B cell (primary cell): ENCODE results near the gene FUT7. TPM values are rescaled to one million over a fixed set of nuclear protein-coding genes. Genes with fewer than 3 reads are reported as not detected.

ENCODE experiments used
- ATAC-seq: fragments of 200-7000 bp; cut with Tn5 transposase; one replicate; pipeline ENCODE4 v1.10.0; 2021; ENCODE audit warnings: low read depth, mild to moderate bottlenecking, moderate number of reproducible peaks, moderate library complexity
- CTCF ChIA-PET: fragments of 350-600 bp; sonication (Branson Sonifier 250); formaldehyde crosslinking; loops from one replicate; lab custom pipeline; 2021; ENCODE audit warnings: antibody characterized with exemption, inconsistent platforms; lab: Charles Lee
- POLR2A ChIA-PET: fragments of 350-600 bp; sonication (Branson Sonifier 250); formaldehyde crosslinking; loops from one replicate; lab custom pipeline; 2021; ENCODE audit warnings: antibody characterized with exemption; lab: Charles Lee
- DNase-seq: peaks from one replicate; pipeline ENCODE4 v3.0.0; 2013
- H2AFZ ChIP-seq: 2 replicates; pipeline ENCODE4 v1.6.1; 2012; ENCODE audit warnings: mild to moderate bottlenecking, low read depth, low read length; ENCODE audit not compliant: insufficient read depth, poor library complexity, severe bottlenecking
- H3K27ac ChIP-seq, 2 donors: 1 replicate in 1 of 2; 2 replicates in 1 of 2; pipeline ENCODE4 v1.5.1; 2012 to 2013; ENCODE audit warnings: low read length in 2 of 2, mild to moderate bottlenecking in 2 of 2, moderate library complexity in 1 of 2
- H3K27me3 ChIP-seq, 4 experiments: fragments of 200-600 bp in 1 of 4; sonication (generic) in 1 of 4; replicated peaks in 1 of 4; 1 replicate in 2 of 4; 2 replicates in 2 of 4; pipeline versions ENCODE4 v1.6.1 to v1.7.0; 2013 to 2016; ENCODE audit warnings: low read length in 3 of 4, mild to moderate bottlenecking in 2 of 4, mixed read lengths in 1 of 4, moderate library complexity in 1 of 4; ENCODE audit not compliant: insufficient read depth in 4 of 4, control insufficient read depth in 3 of 4; ENCODE audit errors: control extremely low read depth in 1 of 4
- H3K36me3 ChIP-seq, 2 experiments: replicated peaks in 1 of 2; 1 replicate in 1 of 2; 2 replicates in 1 of 2; pipeline versions ENCODE4 v1.6.1 to v1.7.1; 2013; ENCODE audit warnings: low read length in 1 of 2; ENCODE audit not compliant: insufficient read depth in 2 of 2, control insufficient read depth in 1 of 2; ENCODE audit errors: control extremely low read depth in 1 of 2, extremely low read depth in 1 of 2
- H3K4me1 ChIP-seq, 2 donors: fragments of 200-600 bp in 1 of 2; sonication (generic) in 1 of 2; 1 replicate in 1 of 2; 2 replicates in 1 of 2; pipeline versions ENCODE4 v1.5.1 to v1.6.1; 2013 to 2017; ENCODE audit warnings: low read length in 2 of 2; ENCODE audit not compliant: control insufficient read depth in 2 of 2, insufficient read depth in 2 of 2
- H3K4me2 ChIP-seq: replicated peaks from 2 replicates; pipeline ENCODE3; 2012; ENCODE audit warnings: mild to moderate bottlenecking, low read depth, low read length; ENCODE audit not compliant: poor library complexity, severe bottlenecking
- H3K4me3 ChIP-seq, 5 experiments: fragments of 200-600 bp in 1 of 5; sonication (generic) in 1 of 5; 1 replicate in 3 of 5; 2 replicates in 2 of 5; pipeline versions ENCODE4 v1.5.1 to v1.7.0; 2011 to 2016; ENCODE audit warnings: low read length in 4 of 5, mild to moderate bottlenecking in 4 of 5, low read depth in 2 of 5, control low read depth in 1 of 5, moderate library complexity in 1 of 5; ENCODE audit not compliant: insufficient read depth in 1 of 5; ENCODE audit errors: control extremely low read depth in 1 of 5, extremely low read depth in 1 of 5
- H3K79me2 ChIP-seq: fragments of 200-600 bp; sonication (generic); one replicate; pipeline ENCODE4 v1.6.0; 2016; ENCODE audit warnings: low read length; ENCODE audit not compliant: control insufficient read depth, insufficient read depth
- H3K9ac ChIP-seq: fragments of 200-600 bp; sonication (generic); 2 replicates; pipeline ENCODE4 v1.6.1; 2017; ENCODE audit warnings: mild to moderate bottlenecking, low read length, moderate library complexity
- H3K9me3 ChIP-seq, 3 donors: one replicate each; pipeline versions ENCODE4 v1.6.1 to v1.7.1; 2013; ENCODE audit warnings: low read length in 2 of 3; ENCODE audit not compliant: control insufficient read depth in 2 of 3, insufficient read depth in 1 of 3; ENCODE audit errors: control extremely low read depth in 1 of 3
- H4K20me1 ChIP-seq: 2 replicates; pipeline ENCODE4 v1.6.0; 2012; ENCODE audit warnings: mild to moderate bottlenecking, low read length; ENCODE audit not compliant: insufficient read depth, control insufficient read depth, poor library complexity, severe bottlenecking
- H3K27ac Mint-ChIP-seq: one replicate; pipeline ENCODE4 v1.8.0; 2021; ENCODE audit warnings: mixed read lengths
- H3K27me3 Mint-ChIP-seq: one replicate; pipeline ENCODE4 v1.8.0; 2021; ENCODE audit warnings: mixed read lengths
- H3K4me1 Mint-ChIP-seq: one replicate; pipeline ENCODE4 v1.8.0; 2021; ENCODE audit warnings: mixed read lengths
- H3K4me3 Mint-ChIP-seq: one replicate; pipeline ENCODE4 v1.8.0; 2021; ENCODE audit warnings: mixed read lengths
- H3K9me3 Mint-ChIP-seq: one replicate; pipeline ENCODE4 v1.8.0; 2022; ENCODE audit warnings: mixed read lengths; ENCODE audit not compliant: insufficient read depth
- CTCF ChIP-seq: fragments of 200-600 bp; IDR thresholded peaks from one replicate; pipeline ENCODE4 v1.8.0; 2022; ENCODE audit warnings: antibody characterized with exemption, mild to moderate bottlenecking
- EZH2 ChIP-seq: IDR thresholded peaks from 2 replicates; pipeline ENCODE4 v1.6.1; 2012; ENCODE audit warnings: borderline replicate concordance, low read depth, mild to moderate bottlenecking, moderate library complexity, low read length; ENCODE audit not compliant: insufficient read depth, poor library complexity, severe bottlenecking
- WGBS: methylation state at CpG from one replicate; pipeline ENCODE4 v1.1.5; 2013; ENCODE audit warnings: missing lambda C conversion rate; ENCODE audit not compliant: insufficient coverage; 5-methylcytosine and 5-hydroxymethylcytosine counted together
- intact Hi-C: fragments of 100-400 bp; cut with micrococcal nuclease; formaldehyde crosslinking; loops from one replicate; pipeline ENCODE4 v1.10.0; 2022
- polyA plus RNA-seq: library from polyadenylated mRNA; depleted of rRNA; stranded (reverse); fragments of >200 nt; gene quantifications from 2 replicates; pipeline ENCODE4 v1.2.3, GENCODE V29; 2012
- total RNA-seq, 2 donors: library from RNA; stranded (reverse); fragments of 120-200 nt in 1 of 2; gene quantifications; 1 replicate in 1 of 2; 2 replicates in 1 of 2; pipeline versions ENCODE4 v1.2.3 to v1.2.4, GENCODE V29; 2013 to 2022

The FUT7 gene
- total and polyA plus RNA-seq, 2 donors (not counting 1 experiment from before 2014, with no cell fraction given): 7.3 to 8.2 TPM

GRCh38 chr9:137038916-137039315 is 7.0 kb upstream of the FUT7 start:
- 94% methylated on average over 4 of the region's 9 CpGs for WGBS
- H3K27me3 Mint-ChIP-seq: peaks cover 5% of the 10 kb centered on the region
- intact Hi-C loops: no loop called here

More at GRCh38 chr9:137038916-137039315, 7.0 kb upstream of the FUT7 start:
- DNase-seq: no peak
- Mint-ChIP-seq H3K9me3 (no peaks in the 10 kb centered on the region), H3K4me3 (no peak overlapping the region), H3K27ac (no peak overlapping the region), H3K4me1 (peaks cover 12% of the 10 kb centered on the region)
- POLR2A ChIA-PET: interaction anchor here (0.6 kb wide), 1 partner anchor 229 kb away, joined by 11 read pairs; no protein-coding TSS in a partner anchor
- Histone ChIP-seq H3K27ac (no peak overlapping the region), H3K4me2 (no peak overlapping the region), H3K27me3 (peaks cover 0 to 25% (median 10%) of the 10 kb centered on the region in 4 experiments), H3K9ac (no peak overlapping the region), H4K20me1 (no peaks in the 10 kb centered on the region), H2AFZ (no peak overlapping the region), H3K4me3 (no peak overlapping the region), H3K36me3 (no peaks in the 10 kb centered on the region), H3K79me2 (no peaks in the 10 kb centered on the region), H3K9me3 (peaks cover 0 to 15% (median 0%) of the 10 kb centered on the region in 3 donors), H3K4me1 (peaks cover 15 to 17% of the 10 kb centered on the region in 2 donors)
- TF ChIP-seq CTCF (no peak), EZH2 (no peak)
- no peak for ATAC-seq
- CTCF ChIA-PET: interaction anchor here (1.3 kb wide), 1 partner anchor 10 kb away, joined by 5 read pairs; no protein-coding TSS in a partner anchor
